ENCODE results near the gene DMGDH.

DNA sequence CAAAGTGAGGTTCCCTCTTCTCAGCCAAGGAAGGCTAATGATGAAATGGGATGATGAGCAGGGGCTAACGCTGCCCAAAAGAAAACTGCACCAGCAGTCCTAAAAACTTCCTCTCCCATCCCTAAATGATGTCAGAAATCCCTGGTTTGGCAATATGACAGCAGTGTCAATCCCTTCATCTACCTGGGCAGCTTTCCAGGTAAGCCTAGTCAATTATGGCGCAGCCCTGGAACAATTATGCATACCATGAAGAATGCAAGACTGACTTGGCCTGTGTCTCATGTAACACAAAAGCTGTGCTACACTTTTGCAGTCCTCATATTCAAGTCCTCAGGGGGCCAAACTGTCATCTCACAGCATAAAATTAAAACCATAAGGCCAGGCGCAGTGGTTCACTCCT lies 7.0 kb downstream of the DMGDH start:
- TF ChIP-seq, protein P1, sequence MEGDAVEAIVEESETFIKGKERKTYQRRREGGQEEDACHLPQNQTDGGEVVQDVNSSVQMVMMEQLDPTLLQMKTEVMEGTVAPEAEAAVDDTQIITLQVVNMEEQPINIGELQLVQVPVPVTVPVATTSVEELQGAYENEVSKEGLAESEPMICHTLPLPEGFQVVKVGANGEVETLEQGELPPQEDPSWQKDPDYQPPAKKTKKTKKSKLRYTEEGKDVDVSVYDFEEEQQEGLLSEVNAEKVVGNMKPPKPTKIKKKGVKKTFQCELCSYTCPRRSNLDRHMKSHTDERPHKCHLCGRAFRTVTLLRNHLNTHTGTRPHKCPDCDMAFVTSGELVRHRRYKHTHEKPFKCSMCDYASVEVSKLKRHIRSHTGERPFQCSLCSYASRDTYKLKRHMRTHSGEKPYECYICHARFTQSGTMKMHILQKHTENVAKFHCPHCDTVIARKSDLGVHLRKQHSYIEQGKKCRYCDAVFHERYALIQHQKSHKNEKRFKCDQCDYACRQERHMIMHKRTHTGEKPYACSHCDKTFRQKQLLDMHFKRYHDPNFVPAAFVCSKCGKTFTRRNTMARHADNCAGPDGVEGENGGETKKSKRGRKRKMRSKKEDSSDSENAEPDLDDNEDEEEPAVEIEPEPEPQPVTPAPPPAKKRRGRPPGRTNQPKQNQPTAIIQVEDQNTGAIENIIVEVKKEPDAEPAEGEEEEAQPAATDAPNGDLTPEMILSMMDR (IDR thresholded peaks at IDR 0.05 in 2 of 3, conservative IDR thresholded peaks at IDR 0.05 in 1 of 3; ENCODE audit: control insufficient read depth in 2 of 3, extremely low read depth in 1 of 3, insufficient read depth in 1 of 3, low read depth in 3 of 3, low read length in 3 of 3): no peak
- TF ChIP-seq HDAC6 (IDR thresholded peaks at IDR 0.05; ENCODE audit: unreplicated experiment): no peak
- no peak for TF ChIP-seq RB1 (IDR thresholded peaks at IDR 0.05; ENCODE audit: borderline replicate concordance)
- TF ChIP-seq, protein P2, sequence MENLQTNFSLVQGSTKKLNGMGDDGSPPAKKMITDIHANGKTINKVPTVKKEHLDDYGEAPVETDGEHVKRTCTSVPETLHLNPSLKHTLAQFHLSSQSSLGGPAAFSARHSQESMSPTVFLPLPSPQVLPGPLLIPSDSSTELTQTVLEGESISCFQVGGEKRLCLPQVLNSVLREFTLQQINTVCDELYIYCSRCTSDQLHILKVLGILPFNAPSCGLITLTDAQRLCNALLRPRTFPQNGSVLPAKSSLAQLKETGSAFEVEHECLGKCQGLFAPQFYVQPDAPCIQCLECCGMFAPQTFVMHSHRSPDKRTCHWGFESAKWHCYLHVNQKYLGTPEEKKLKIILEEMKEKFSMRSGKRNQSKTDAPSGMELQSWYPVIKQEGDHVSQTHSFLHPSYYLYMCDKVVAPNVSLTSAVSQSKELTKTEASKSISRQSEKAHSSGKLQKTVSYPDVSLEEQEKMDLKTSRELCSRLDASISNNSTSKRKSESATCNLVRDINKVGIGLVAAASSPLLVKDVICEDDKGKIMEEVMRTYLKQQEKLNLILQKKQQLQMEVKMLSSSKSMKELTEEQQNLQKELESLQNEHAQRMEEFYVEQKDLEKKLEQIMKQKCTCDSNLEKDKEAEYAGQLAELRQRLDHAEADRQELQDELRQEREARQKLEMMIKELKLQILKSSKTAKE (IDR thresholded peaks at IDR 0.05; ENCODE audit: low read depth, poor library complexity, severe bottlenecking): no peak
- no peak for TF ChIP-seq POLR2AphosphoS5 (IDR thresholded peaks at IDR 0.05; ENCODE audit: low read length)
- no peak for TF ChIP-seq HCFC1 (IDR thresholded peaks at IDR 0.05; ENCODE audit: low read length)
- TF ChIP-seq, protein P3, sequence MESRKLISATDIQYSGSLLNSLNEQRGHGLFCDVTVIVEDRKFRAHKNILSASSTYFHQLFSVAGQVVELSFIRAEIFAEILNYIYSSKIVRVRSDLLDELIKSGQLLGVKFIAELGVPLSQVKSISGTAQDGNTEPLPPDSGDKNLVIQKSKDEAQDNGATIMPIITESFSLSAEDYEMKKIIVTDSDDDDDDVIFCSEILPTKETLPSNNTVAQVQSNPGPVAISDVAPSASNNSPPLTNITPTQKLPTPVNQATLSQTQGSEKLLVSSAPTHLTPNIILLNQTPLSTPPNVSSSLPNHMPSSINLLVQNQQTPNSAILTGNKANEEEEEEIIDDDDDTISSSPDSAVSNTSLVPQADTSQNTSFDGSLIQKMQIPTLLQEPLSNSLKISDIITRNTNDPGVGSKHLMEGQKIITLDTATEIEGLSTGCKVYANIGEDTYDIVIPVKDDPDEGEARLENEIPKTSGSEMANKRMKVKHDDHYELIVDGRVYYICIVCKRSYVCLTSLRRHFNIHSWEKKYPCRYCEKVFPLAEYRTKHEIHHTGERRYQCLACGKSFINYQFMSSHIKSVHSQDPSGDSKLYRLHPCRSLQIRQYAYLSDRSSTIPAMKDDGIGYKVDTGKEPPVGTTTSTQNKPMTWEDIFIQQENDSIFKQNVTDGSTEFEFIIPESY (IDR thresholded peaks at IDR 0.05): no peak
- TF ChIP-seq SP1 (IDR thresholded peaks at IDR 0.05; ENCODE audit: low read depth, low read length): no peak
- no peak for TF ChIP-seq POLR2A (IDR thresholded peaks at IDR 0.05; ENCODE audit: low read depth, low read length)
- no peak for TF ChIP-seq KAT2A (conservative IDR thresholded peaks at IDR 0.05; ENCODE audit: control insufficient read depth, low read depth, low read length)
- no peak for TF ChIP-seq CHD4 (IDR thresholded peaks at IDR 0.05)
- TF ChIP-seq BACH1 (IDR thresholded peaks at IDR 0.05; ENCODE audit: borderline replicate concordance): no peak

All from GM12878 (cell line).